Activated CD4-positive, alpha-beta T cell treated with anti-CD3 and anti-CD28 coated beads, Interleukin-2, Interleukin-4, amounts not matched to agents 100 ng/mL and 50 ng/mL, durations not matched to agents 16 hours and 8 hours (primary cell): ENCODE data around the gene SLC23A2.
A peak's percentile ranks its signal among the peaks of the same experiment; 100 is the strongest.
"Not testable (repeated sequence)": the region's sequence is repeated elsewhere in the genome, so short reads cannot be mapped to it uniquely, and the experiment has no call there.

Experiments used
- DNase-seq: peaks from one replicate; pipeline ENCODE4 v3.0.0-alpha.2; 2020; ENCODE audit warnings: low spot score

Gene SLC23A2

GRCh38 chr20:5005326-5005725, 4.0 kb upstream of the SLC23A2 start:
- no peak for DNase-seq

GRCh38 chr20:5004825-5005224, 3.5 kb upstream of the SLC23A2 start:
- not testable (repeated sequence) for DNase-seq

- no peak for DNase-seq
These were observed 2.3 kb upstream of the SLC23A2 start for GRCh38 chr20:5003626-5004025.

- DNase-seq = no peak
These were observed 735 bp upstream of the SLC23A2 start for GRCh38 chr20:5002077-5002413.

GRCh38 chr20:5000263-5001173, 792 bp downstream of the SLC23A2 start:
- DNase-seq = peak; percentile 19

- DNase-seq = no peak
These were observed 1.5 kb downstream of the SLC23A2 start for GRCh38 chr20:4999788-5000187.

GRCh38 chr20:4998160-4998651, 3.1 kb downstream of the SLC23A2 start:
- no peak for DNase-seq

GRCh38 chr20:4997222-4997621, 4.1 kb downstream of the SLC23A2 start:
- DNase-seq = no peak

- no peak for DNase-seq
These were observed 11.7 kb downstream of the SLC23A2 start for GRCh38 chr20:4989570-4989969.

GRCh38 chr20:4987130-4987529, 14.2 kb downstream of the SLC23A2 start:
- no peak for DNase-seq

GRCh38 chr20:4985658-4986057, 15.7 kb downstream of the SLC23A2 start:
- no peak for DNase-seq

- DNase-seq = no peak
These were observed 19.0 kb downstream of the SLC23A2 start for GRCh38 chr20:4982281-4982680.

- DNase-seq = no peak
These were observed 21.4 kb downstream of the SLC23A2 start for GRCh38 chr20:4979841-4980410.

GRCh38 chr20:4978050-4978918, 23.0 kb downstream of the SLC23A2 start:
- DNase-seq = no peak

- not testable (repeated sequence) for DNase-seq
These were observed 25.3 kb downstream of the SLC23A2 start for GRCh38 chr20:4976014-4976413.

- peak; percentile 54 for DNase-seq
These were observed 27.8 kb downstream of the SLC23A2 start for GRCh38 chr20:4973330-4974097.

GRCh38 chr20:4972506-4973251, 28.6 kb downstream of the SLC23A2 start:
- no peak for DNase-seq

- no peak for DNase-seq
These were observed 30.2 kb downstream of the SLC23A2 start for GRCh38 chr20:4971064-4971463.

GRCh38 chr20:4967752-4968477, 33.4 kb downstream of the SLC23A2 start:
- no peak for DNase-seq
